Activated T-cell treated with anti-CD3 and anti-CD28 coated beads, Interleukin-2, amount 50 U/mL, for 72 hours (primary cell): Measurements from ENCODE around the gene SEMA3A. TPM values are rescaled to one million over a fixed set of nuclear protein-coding genes. Genes with fewer than 3 reads are reported as not detected.
"Not testable (repeated sequence)": the region's sequence is repeated elsewhere in the genome, so short reads cannot be mapped to it uniquely, and the experiment has no call there.

Experiments used
- ATAC-seq, 2 donors: fragments of 150-1000 bp; cut with Tn5 transposase; replicated peaks in 1 of 2; 2 replicates each; pipeline ENCODE4 v1.10.0; 2021; ENCODE audit warnings: moderate library complexity in 2 of 2, mild to moderate bottlenecking in 1 of 2
- DNase-seq, 2 donors: peaks; one replicate each; pipeline ENCODE4 v3.0.0; 2021 to 2022; ENCODE audit warnings: mixed read lengths in 1 of 2
- H3K27ac Mint-ChIP-seq: one replicate; pipeline ENCODE4 v1.8.0; 2022; ENCODE audit warnings: mild to moderate bottlenecking, moderate library complexity, mixed read lengths
- H3K27me3 Mint-ChIP-seq: one replicate; pipeline ENCODE4 v1.8.0; 2022; ENCODE audit warnings: low read depth, mixed read lengths
- H3K36me3 Mint-ChIP-seq, 2 donors: one replicate each; pipeline ENCODE4 v1.8.0; 2022; ENCODE audit warnings: mixed read lengths in 2 of 2, mild to moderate bottlenecking in 1 of 2; ENCODE audit not compliant: insufficient read depth in 2 of 2
- H3K4me1 Mint-ChIP-seq: one replicate; pipeline ENCODE4 v1.8.0; 2022; ENCODE audit warnings: low read depth, mixed read lengths
- H3K4me3 Mint-ChIP-seq, 2 donors: one replicate each; pipeline ENCODE4 v1.8.0; 2022; ENCODE audit warnings: mild to moderate bottlenecking in 2 of 2, mixed read lengths in 2 of 2, moderate library complexity in 2 of 2
- H3K9me3 Mint-ChIP-seq, 2 donors: one replicate each; pipeline ENCODE4 v1.8.0; 2022; ENCODE audit warnings: mixed read lengths in 2 of 2
- total RNA-seq, 2 donors: library from RNA; stranded (reverse); gene quantifications; one replicate each; pipeline ENCODE4 v1.2.3, GENCODE V29; 2022

The SEMA3A gene
- under 1 TPM; 0.62 to 0.63 TPM for total RNA-seq

GRCh38 chr7:84194484-84195271 lies at the start of gene SEMA3A:
Gene SEMA3A (minus strand): TSS chr7:84194789. CDS start chr7:84194586, 203 bp downstream.
- ATAC-seq = peak; percentile 42 to 80
- Mint-ChIP-seq H3K4me3 (peak within 1 kb of the TSS; percentile 87 to 96), H3K4me1 (peaks cover 31% of the 10 kb centered on the region)

GRCh38 chr7:84243037-84243436 lies 48.4 kb upstream of the SEMA3A start:
- not testable (repeated sequence) for DNase-seq, H3K27ac Mint-ChIP-seq, H3K4me3 Mint-ChIP-seq, H3K27me3 Mint-ChIP-seq, ATAC-seq, H3K36me3 Mint-ChIP-seq, H3K4me1 Mint-ChIP-seq
- peaks cover 12 to 18% of the 10 kb centered on the region in 2 donors for H3K9me3 Mint-ChIP-seq

More at GRCh38 chr7:84194484-84195271, at the start of gene SEMA3A:
- H3K27me3 Mint-ChIP-seq = peaks cover 10% of the 10 kb centered on the region
- DNase-seq = peak; percentile 2 to 11
- H3K9me3 Mint-ChIP-seq = no peaks in the 10 kb centered on the region
- no peaks in the 10 kb centered on the region for H3K36me3 Mint-ChIP-seq
- peak within 1 kb of the TSS; percentile 71 for H3K27ac Mint-ChIP-seq

- Mint-ChIP-seq H3K9me3 (peaks cover 6 to 7% of the 10 kb centered on the region in 2 donors), H3K4me3 (no peak overlapping the region), H3K36me3 (peaks cover 2 to 4% of the 10 kb centered on the region in 2 donors), H3K27me3 (no peaks in the 10 kb centered on the region), H3K27ac (no peak overlapping the region), H3K4me1 (peaks cover 4% of the 10 kb centered on the region)
- no peak for ATAC-seq
- no peak for DNase-seq
Measured at GRCh38 chr7:84238596-84238995, 44.0 kb upstream of the SEMA3A start.

GRCh38 chr7:84237533-84238173 lies 43.1 kb upstream of the SEMA3A start:
- no peak for DNase-seq
- Mint-ChIP-seq H3K27ac (peak overlapping the region; percentile 15), H3K4me1 (peaks cover 4% of the 10 kb centered on the region), H3K27me3 (no peaks in the 10 kb centered on the region), H3K9me3 (peaks cover 3 to 5% of the 10 kb centered on the region in 2 donors), H3K4me3 (no peak overlapping the region), H3K36me3 (peaks cover 0 to 2% of the 10 kb centered on the region in 2 donors)
- peak; percentile 88 to 100 for ATAC-seq

DNA sequence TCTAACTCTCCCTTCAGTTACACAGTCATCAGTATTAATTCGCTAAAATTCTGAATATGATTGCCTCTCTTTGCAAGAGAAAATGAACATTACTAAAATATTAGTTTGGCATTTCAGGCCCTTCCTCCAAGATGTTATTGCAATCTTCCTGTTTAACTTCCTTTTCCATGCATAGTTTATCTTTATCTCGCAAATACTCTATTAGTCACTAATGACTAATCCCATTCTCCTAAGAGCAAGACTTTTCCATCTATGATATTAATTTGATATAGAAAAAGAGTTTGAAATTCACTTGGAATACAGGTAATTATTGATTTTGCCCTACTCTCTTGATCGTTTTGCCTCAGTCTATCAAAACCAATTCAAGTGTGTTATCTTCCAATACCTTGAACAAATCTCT lies 41.8 kb upstream of the SEMA3A start:
- H3K9me3 Mint-ChIP-seq = peaks cover 2 to 3% of the 10 kb centered on the region in 2 donors
- no peak overlapping the region for H3K4me3 Mint-ChIP-seq
- no peak for ATAC-seq
- H3K27ac Mint-ChIP-seq = no peak overlapping the region
- peaks cover 0 to 2% of the 10 kb centered on the region in 2 donors for H3K36me3 Mint-ChIP-seq
- peaks cover 4% of the 10 kb centered on the region for H3K4me1 Mint-ChIP-seq
- no peak for DNase-seq
- H3K27me3 Mint-ChIP-seq = no peaks in the 10 kb centered on the region

DNA sequence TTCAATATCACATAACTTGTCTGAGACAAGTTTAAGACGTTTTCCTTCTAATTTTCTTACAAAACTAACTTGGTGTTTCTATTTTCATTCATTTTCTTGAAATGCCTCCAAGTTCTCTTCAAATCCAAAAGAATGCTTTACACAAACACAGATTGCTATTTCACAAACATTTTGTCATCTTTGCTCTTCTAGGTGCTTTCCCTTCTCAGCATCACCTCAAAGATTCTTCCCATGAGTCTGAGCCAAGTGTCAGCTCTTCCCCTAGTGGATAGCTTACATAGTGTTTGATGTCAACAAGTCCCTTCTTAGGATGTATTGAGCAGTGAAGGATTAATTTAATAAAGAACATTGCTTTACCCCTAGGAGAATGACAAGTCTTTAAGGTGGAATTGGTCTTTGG lies 38.1 kb upstream of the SEMA3A start:
- DNase-seq (no peak), ATAC-seq (no peak)
- Mint-ChIP-seq H3K36me3 (peaks cover 0 to 2% of the 10 kb centered on the region in 2 donors), H3K27ac (no peak overlapping the region), H3K4me3 (no peak overlapping the region), H3K27me3 (peaks cover 6% of the 10 kb centered on the region), H3K4me1 (peaks cover 2% of the 10 kb centered on the region), H3K9me3 (no peaks in the 10 kb centered on the region)

- peaks cover 0 to 1% of the 10 kb centered on the region in 2 donors for H3K36me3 Mint-ChIP-seq
- H3K27me3 Mint-ChIP-seq = peaks cover 7% of the 10 kb centered on the region
- DNase-seq (no peak), ATAC-seq (no peak)
- no peak overlapping the region for H3K27ac Mint-ChIP-seq
- H3K9me3 Mint-ChIP-seq = no peaks in the 10 kb centered on the region
- H3K4me1 Mint-ChIP-seq = no peaks in the 10 kb centered on the region
- no peak overlapping the region for H3K4me3 Mint-ChIP-seq
Measured at GRCh38 chr7:84231157-84231556, 36.6 kb upstream of the SEMA3A start.

DNA sequence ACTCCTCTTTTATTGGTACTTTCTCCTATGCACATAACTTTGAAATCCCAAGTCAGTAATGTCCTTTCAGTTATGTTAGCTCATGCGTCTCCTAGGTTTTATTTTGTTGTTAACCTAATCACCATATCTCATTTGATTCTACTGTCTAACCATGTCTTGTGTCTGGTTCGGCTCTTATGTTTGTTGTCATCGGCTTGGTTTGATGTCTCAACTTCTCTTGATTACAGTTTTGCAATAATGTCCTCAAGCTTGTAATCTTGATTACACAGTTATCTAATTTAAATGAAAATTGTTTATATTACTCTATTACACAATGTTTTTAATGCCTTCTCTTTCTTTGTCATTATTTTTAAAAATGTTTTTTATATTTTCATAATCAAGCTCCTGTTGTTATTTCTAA lies 35.9 kb upstream of the SEMA3A start:
- Mint-ChIP-seq H3K4me3 (no peak overlapping the region), H3K27me3 (peaks cover 7% of the 10 kb centered on the region), H3K4me1 (no peaks in the 10 kb centered on the region), H3K9me3 (no peaks in the 10 kb centered on the region), H3K27ac (no peak overlapping the region), H3K36me3 (no peaks in the 10 kb centered on the region)
- DNase-seq (no peak), ATAC-seq (no peak)

DNA sequence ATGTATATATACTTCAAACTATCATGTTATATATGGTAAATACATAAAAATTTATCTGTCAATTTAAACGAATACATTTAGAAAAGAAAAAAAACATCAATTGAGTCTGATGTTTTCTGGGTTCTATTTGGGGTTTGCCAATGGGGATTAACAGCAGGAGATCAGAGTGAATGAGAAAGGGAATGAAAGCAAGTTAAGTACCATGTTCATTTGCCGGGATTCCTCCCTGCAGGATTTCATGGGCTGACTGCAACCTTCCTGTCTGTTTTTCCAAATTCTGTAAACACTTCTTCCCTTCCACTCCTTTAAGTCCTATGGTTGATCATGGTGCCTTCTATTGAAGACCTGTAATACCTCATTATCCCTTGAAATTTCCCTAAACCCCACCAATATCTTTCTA lies 33.9 kb upstream of the SEMA3A start:
- H3K4me3 Mint-ChIP-seq = no peak overlapping the region
- peaks cover 7% of the 10 kb centered on the region for H3K27me3 Mint-ChIP-seq
- no peak overlapping the region for H3K27ac Mint-ChIP-seq
- ATAC-seq (no peak), DNase-seq (no peak)
- no peaks in the 10 kb centered on the region for H3K4me1 Mint-ChIP-seq
- no peaks in the 10 kb centered on the region for H3K36me3 Mint-ChIP-seq
- no peaks in the 10 kb centered on the region for H3K9me3 Mint-ChIP-seq

DNA sequence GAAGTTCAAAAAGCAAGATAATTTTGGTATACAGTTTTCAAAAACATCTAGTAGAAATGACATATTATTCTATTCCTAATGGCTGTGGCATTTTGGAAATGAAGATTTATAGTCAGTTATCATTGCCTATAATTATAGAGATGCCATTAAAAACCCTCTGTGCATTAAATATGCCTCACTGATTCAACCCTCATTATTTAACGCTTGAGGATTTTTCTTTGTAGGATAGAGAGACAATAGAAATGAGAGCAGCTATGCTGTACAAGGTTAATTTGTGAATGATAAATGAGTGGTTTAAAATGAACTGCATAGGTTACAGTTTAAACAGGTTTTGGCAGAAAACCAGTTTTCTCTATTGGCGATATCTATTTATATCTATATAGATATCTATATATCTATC lies 32.2 kb upstream of the SEMA3A start:
- no peak overlapping the region for H3K27ac Mint-ChIP-seq
- H3K27me3 Mint-ChIP-seq = peaks cover 7% of the 10 kb centered on the region
- no peaks in the 10 kb centered on the region for H3K4me1 Mint-ChIP-seq
- no peak overlapping the region for H3K4me3 Mint-ChIP-seq
- H3K9me3 Mint-ChIP-seq = no peaks in the 10 kb centered on the region
- no peak for DNase-seq
- H3K36me3 Mint-ChIP-seq = no peaks in the 10 kb centered on the region
- ATAC-seq = no peak

GRCh38 chr7:84224505-84224904 lies 29.9 kb upstream of the SEMA3A start:
- ATAC-seq = no peak
- Mint-ChIP-seq H3K36me3 (no peaks in the 10 kb centered on the region), H3K27ac (no peak overlapping the region), H3K4me3 (no peak overlapping the region), H3K27me3 (peaks cover 7% of the 10 kb centered on the region), H3K9me3 (no peaks in the 10 kb centered on the region), H3K4me1 (no peaks in the 10 kb centered on the region)
- no peak for DNase-seq

- no peaks in the 10 kb centered on the region for H3K9me3 Mint-ChIP-seq
- H3K4me1 Mint-ChIP-seq = no peaks in the 10 kb centered on the region
- H3K27me3 Mint-ChIP-seq = no peaks in the 10 kb centered on the region
- DNase-seq (no peak), ATAC-seq (no peak)
- no peak overlapping the region for H3K4me3 Mint-ChIP-seq
- H3K36me3 Mint-ChIP-seq = no peaks in the 10 kb centered on the region
- no peak overlapping the region for H3K27ac Mint-ChIP-seq
Measured at GRCh38 chr7:84219310-84219709, 24.7 kb upstream of the SEMA3A start.

- Mint-ChIP-seq H3K4me1 (no peaks in the 10 kb centered on the region), H3K27ac (no peak overlapping the region), H3K36me3 (no peaks in the 10 kb centered on the region)
Measured at GRCh38 chr7:84218681-84219080, 24.1 kb upstream of the SEMA3A start.

More at GRCh38 chr7:84218681-84219080, 24.1 kb upstream of the SEMA3A start:
- Mint-ChIP-seq H3K9me3 (no peaks in the 10 kb centered on the region), H3K27me3 (no peaks in the 10 kb centered on the region), H3K4me3 (no peak overlapping the region)
- no peak for ATAC-seq
- DNase-seq = no peak
